K562 (cell line): ENCODE measurements around the gene FKBP7. TPM values are rescaled to one million over a fixed set of nuclear protein-coding genes. Genes with fewer than 3 reads are reported as not detected.

ENCODE experiments used
- ARID3A ChIP-seq: IDR thresholded peaks from 2 replicates; pipeline ENCODE4 v1.6.1; 2012; ENCODE audit warnings: low read depth, low read length, improper control_type of control experiment, borderline replicate concordance
- GTF2B ChIP-seq: IDR thresholded peaks from 2 replicates; pipeline ENCODE4 v1.6.1; 2011; ENCODE audit not compliant: insufficient read length; ENCODE audit errors: extremely low read depth
- ILF3 ChIP-seq: fragments of 450-650 bp; IDR thresholded peaks from 2 replicates; pipeline ENCODE4 v1.6.1; 2018; ENCODE audit warnings: antibody characterized with exemption, mild to moderate bottlenecking, moderate library complexity, borderline replicate concordance
- POLR2AphosphoS5 ChIP-seq: IDR thresholded peaks from 2 replicates; pipeline ENCODE4 v1.6.1; 2011; ENCODE audit warnings: mild to moderate bottlenecking, low read depth, low read length, moderate library complexity; ENCODE audit not compliant: control insufficient read depth, insufficient read depth
- POLR3G ChIP-seq: IDR thresholded peaks from 2 replicates; pipeline ENCODE4 v1.6.1; 2011; ENCODE audit not compliant: insufficient read length, insufficient replicate concordance; ENCODE audit errors: extremely low read depth
- SAFB ChIP-seq: fragments of 200-400 bp; formaldehyde crosslinking; IDR thresholded peaks from 2 replicates; pipeline ENCODE4 v1.6.1; 2017; ENCODE audit warnings: low read depth, low read length, borderline replicate concordance
- SAP30 ChIP-seq: fragments of 200-600 bp; sonication (generic); IDR thresholded peaks from 2 replicates; pipeline ENCODE4 v1.6.1; 2012; ENCODE audit warnings: borderline replicate concordance, low read depth, mild to moderate bottlenecking, moderate library complexity, low read length, control low read depth, inconsistent platforms; ENCODE audit not compliant: insufficient read depth, poor library complexity, severe bottlenecking
- SNIP1 ChIP-seq: fragments of 450-650 bp; IDR thresholded peaks from 2 replicates; pipeline ENCODE4 v1.7.1; 2017; ENCODE audit warnings: low read depth, mild to moderate bottlenecking
- SUPT5H ChIP-seq: fragments of 450-650 bp; IDR thresholded peaks from 2 replicates; pipeline ENCODE4 v1.6.1; 2016
- ZNF146 ChIP-seq: IDR thresholded peaks from one replicate; pipeline ENCODE4 v1.6.1; 2018; ENCODE audit warnings: missing compliant biosample characterization; ENCODE audit not compliant: unreplicated experiment
- ZNF445 ChIP-seq: fragments of 250-450 bp; sonication (Bioruptor Pico); IDR thresholded peaks from 2 replicates; pipeline ENCODE4 v1.4.0; 2020; ENCODE audit warnings: low read depth, mild to moderate bottlenecking, moderate library complexity
- ZNF551 ChIP-seq: fragments of 250-450 bp; sonication (Bioruptor Pico); IDR thresholded peaks from 2 replicates; pipeline ENCODE4 v1.5.0; 2021; ENCODE audit warnings: mild to moderate bottlenecking, moderate library complexity
- ZNF766 ChIP-seq: fragments of 200-800 bp; sonication (Bioruptor generic); conservative IDR thresholded peaks from 2 replicates; pipeline ENCODE4 v1.6.1; 2016; ENCODE audit warnings: missing genetic modification characterization, missing compliant biosample characterization
- polyA plus RNA-seq, 8 experiments: library from polyadenylated mRNA; depleted of rRNA in 4 of 8; stranded (reverse) in 5 of 8; unstranded in 3 of 8; fragments of >200 nt; fragmentation: Nextera tagmentation in 2 of 8; fragmentation: Illumina TruSeq in 1 of 8; extraction: Ambion mirVana in 2 of 8; extraction: Trizol in 1 of 8; gene quantifications; 2 replicates each; pipeline versions ENCODE4 v1.2.1 to v1.2.3, GENCODE V29; 2011 to 2014; ENCODE audit warnings: inconsistent platforms in 1 of 8, missing spikeins in 1 of 8
- total RNA-seq, 7 experiments: library from RNA; depleted of rRNA in 6 of 7; stranded (reverse); fragments of >200 nt in 6 of 7; fragmentation: Illumina TruSeq in 2 of 7; extraction: Trizol in 2 of 7; gene quantifications; 2 replicates each; pipeline versions ENCODE4 v1.2.1 to v1.2.3, GENCODE V29; 2011 to 2021; ENCODE audit warnings: low replicate concordance in 1 of 7
- TF ChIP-seq, protein P1 (sequence below), 2 experiments: fragments of 450-650 bp; IDR thresholded peaks; 2 replicates each; pipeline ENCODE4 v1.6.1; 2016; ENCODE audit warnings: mild to moderate bottlenecking in 2 of 2, borderline replicate concordance in 1 of 2, low read depth in 1 of 2, moderate library complexity in 1 of 2

FKBP7 gene
- total and polyA plus RNA-seq, 9 of the 15 experiments (the other 6 are each of a cell fraction or from before 2014, with no cell fraction given), result 6.1 to 23.2 (median 19.0) TPM

- TF ChIP-seq, protein P1, sequence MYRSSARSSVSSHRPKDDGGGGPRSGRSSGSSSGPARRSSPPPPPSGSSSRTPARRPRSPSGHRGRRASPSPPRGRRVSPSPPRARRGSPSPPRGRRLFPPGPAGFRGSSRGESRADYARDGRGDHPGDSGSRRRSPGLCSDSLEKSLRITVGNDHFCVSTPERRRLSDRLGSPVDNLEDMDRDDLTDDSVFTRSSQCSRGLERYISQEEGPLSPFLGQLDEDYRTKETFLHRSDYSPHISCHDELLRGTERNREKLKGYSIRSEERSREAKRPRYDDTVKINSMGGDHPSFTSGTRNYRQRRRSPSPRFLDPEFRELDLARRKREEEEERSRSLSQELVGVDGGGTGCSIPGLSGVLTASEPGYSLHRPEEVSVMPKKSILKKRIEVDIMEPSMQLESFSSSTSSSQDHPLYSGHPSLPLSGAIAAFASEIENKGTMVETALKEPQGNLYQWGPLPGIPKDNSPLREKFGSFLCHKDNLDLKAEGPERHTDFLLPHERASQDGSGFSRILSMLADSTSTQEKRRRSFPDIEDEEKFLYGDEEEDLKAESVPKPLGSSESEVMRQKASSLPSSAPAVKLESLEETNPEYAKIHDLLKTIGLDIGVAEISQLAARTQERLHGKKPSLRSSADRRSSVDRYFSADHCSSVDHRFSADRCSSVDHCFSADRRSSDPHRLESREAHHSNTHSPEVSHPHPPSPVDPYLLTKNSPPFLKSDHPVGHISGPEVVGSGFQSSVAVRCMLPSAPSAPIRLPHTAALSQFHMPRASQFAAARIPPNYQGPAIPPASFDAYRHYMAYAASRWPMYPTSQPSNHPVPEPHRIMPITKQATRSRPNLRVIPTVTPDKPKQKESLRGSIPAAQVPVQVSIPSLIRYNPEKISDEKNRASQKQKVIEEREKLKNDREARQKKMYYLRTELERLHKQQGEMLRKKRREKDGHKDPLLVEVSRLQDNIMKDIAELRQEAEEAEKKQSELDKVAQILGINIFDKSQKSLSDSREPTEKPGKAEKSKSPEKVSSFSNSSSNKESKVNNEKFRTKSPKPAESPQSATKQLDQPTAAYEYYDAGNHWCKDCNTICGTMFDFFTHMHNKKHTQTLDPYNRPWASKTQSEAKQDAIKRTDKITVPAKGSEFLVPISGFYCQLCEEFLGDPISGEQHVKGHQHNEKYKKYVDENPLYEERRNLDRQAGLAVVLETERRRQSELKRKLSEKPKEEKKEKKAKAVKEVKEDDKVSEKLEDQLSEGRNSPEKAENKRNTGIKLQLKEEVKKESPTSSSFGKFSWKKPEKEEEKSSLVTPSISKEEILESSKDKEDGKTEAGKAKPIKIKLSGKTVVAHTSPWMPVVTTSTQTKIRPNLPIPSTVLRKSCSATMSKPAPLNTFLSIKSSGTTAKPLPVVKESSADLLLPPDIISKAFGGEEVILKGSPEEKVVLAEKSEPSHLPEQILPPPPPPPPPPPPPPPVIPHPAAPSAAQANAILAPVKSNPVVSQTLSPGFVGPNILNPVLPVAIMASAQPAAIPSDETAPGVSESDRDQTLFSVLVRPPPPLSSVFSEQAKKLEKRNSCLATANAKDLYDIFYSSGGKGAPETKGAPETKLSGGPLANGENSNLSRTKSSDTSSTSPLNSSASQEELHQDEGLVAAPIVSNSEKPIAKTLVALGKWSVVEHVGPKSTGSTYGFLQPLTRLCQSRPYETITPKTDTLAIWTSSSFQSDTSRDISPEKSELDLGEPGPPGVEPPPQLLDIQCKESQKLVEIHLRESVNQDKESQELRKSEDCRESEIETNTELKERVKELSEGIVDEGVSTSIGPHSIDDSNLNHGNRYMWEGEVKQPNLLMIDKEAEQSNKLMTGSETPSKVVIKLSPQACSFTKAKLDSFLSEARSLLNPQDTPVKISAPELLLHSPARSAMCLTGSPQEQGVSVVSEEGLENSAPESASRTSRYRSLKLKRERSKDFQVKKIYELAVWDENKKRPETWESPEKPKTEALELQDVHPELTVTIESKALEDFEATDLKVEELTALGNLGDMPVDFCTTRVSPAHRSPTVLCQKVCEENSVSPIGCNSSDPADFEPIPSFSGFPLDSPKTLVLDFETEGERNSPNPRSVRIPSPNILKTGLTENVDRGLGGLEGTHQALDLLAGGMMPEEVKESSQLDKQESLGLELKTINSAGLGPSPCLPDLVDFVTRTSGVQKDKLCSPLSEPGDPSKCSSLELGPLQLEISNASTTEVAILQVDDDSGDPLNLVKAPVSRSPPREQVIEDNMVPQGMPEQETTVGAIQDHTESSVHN (IDR thresholded peaks at IDR 0.05; ENCODE audit: borderline replicate concordance in 1 of 2, low read depth in 1 of 2), result 0 out of 4 replicates have a peak, but pooled peaks of 1 of the 2 experiments have one; percentile 45
- TF ChIP-seq ZNF146 (CRISPR knock-in tag), result no peak
- TF ChIP-seq ZNF445 (CRISPR knock-in tag), result no peak
- TF ChIP-seq SUPT5H, result peak; percentile 67
- TF ChIP-seq SAP30, result no peak
- TF ChIP-seq SAFB, result no peak
- TF ChIP-seq ZNF551 (CRISPR knock-in tag), result 0 out of 2 replicates have a peak, but pooled peaks have one; percentile 52
- peak; percentile 90 for TF ChIP-seq POLR2AphosphoS5
- no peak for TF ChIP-seq POLR3G
- peak; percentile 60 for TF ChIP-seq ZNF766 (CRISPR knock-in tag)
- TF ChIP-seq ARID3A, result peak; percentile 83; the same call in 1 of the 2 replicates
- TF ChIP-seq SNIP1, result no peak
- 0 out of 2 replicates have a peak, but pooled peaks have one; percentile 11 for TF ChIP-seq ILF3
- TF ChIP-seq GTF2B, result no peak
These were observed 63.8 kb downstream of the FKBP7 start (continued) for GRCh38 chr2:178414266-178415247.
